NK-92 treated with Interleukin-12 subunit alpha and Interleukin-12 subunit beta, amount 100 ng/mL, for 24 hours (cell line): ENCODE data around the gene HMX1.

Source experiments
- DNase-seq: peaks from one replicate; lab custom pipeline; 2025; lab: John Stamatoyannopoulos, UW

Gene HMX1

GRCh38 chr4:8871417-8872401 is at the start of gene HMX1:
Gene HMX1 (minus strand): TSS chr4:8871839. CDS start chr4:8871614, 225 bp downstream.
- DNase-seq: no peak

- DNase-seq: no peak
These were observed 49.3 kb upstream of the HMX1 start for GRCh38 chr4:8920969-8921368.

- DNase-seq: no peak
These were observed 48.8 kb upstream of the HMX1 start for GRCh38 chr4:8920289-8920965.

- DNase-seq: no peak
These were observed 48.1 kb upstream of the HMX1 start for GRCh38 chr4:8919651-8920288.

GRCh38 chr4:8917868-8918783 is 46.5 kb upstream of the HMX1 start:
- DNase-seq: peak; percentile 53

GRCh38 chr4:8917321-8917811 is 45.7 kb upstream of the HMX1 start:
- DNase-seq: no peak

GRCh38 chr4:8916906-8917305 is 45.3 kb upstream of the HMX1 start:
- no peak for DNase-seq

GRCh38 chr4:8916351-8916885 is 44.8 kb upstream of the HMX1 start:
- no peak for DNase-seq

- DNase-seq: no peak
These were observed 43.9 kb upstream of the HMX1 start for GRCh38 chr4:8915201-8916200.

GRCh38 chr4:8914461-8915171 is 43.0 kb upstream of the HMX1 start:
- no peak for DNase-seq

- DNase-seq: no peak
These were observed 42.3 kb upstream of the HMX1 start for GRCh38 chr4:8913858-8914460.

GRCh38 chr4:8913121-8913857 is 41.6 kb upstream of the HMX1 start:
- no peak for DNase-seq

GRCh38 chr4:8912506-8912905 is 40.9 kb upstream of the HMX1 start:
- no peak for DNase-seq

GRCh38 chr4:8912089-8912455 is 40.4 kb upstream of the HMX1 start:
- DNase-seq: no peak

- DNase-seq: no peak
These were observed 39.9 kb upstream of the HMX1 start for GRCh38 chr4:8911316-8912088.

- no peak for DNase-seq
These were observed 39.2 kb upstream of the HMX1 start for GRCh38 chr4:8910822-8911315.
